Naive B cell (primary cell): ENCODE data around the gene RAD50. TPM values are rescaled to one million over a fixed set of nuclear protein-coding genes. Genes with fewer than 3 reads are reported as not detected.
"Not testable (repeated sequence)": the region's sequence is repeated elsewhere in the genome, so short reads cannot be mapped to it uniquely, and the experiment has no call there.

Experiments used
- ATAC-seq, 2 donors: fragments of 150-1000 bp; cut with Tn5 transposase; 2 replicates each; pipeline ENCODE4 v1.10.0; 2021; ENCODE audit warnings: low read depth in 2 of 2, mild to moderate bottlenecking in 2 of 2, moderate library complexity in 2 of 2
- DNase-seq: peaks from one replicate; pipeline ENCODE4 v3.0.0; 2022
- H3K27ac Mint-ChIP-seq, 6 donors: one replicate each; pipeline ENCODE4 v1.8.0; 2020 to 2022; ENCODE audit warnings: mild to moderate bottlenecking in 6 of 6, mixed read lengths in 6 of 6, moderate library complexity in 5 of 6, inconsistent platforms in 2 of 6
- H3K27me3 Mint-ChIP-seq, 3 donors: one replicate each; pipeline ENCODE4 v1.8.0; 2021 to 2022; ENCODE audit warnings: mixed read lengths in 3 of 3, mild to moderate bottlenecking in 1 of 3
- H3K36me3 Mint-ChIP-seq, 2 donors: one replicate each; pipeline ENCODE4 v1.8.0; 2020 to 2022; ENCODE audit warnings: mixed read lengths in 2 of 2, inconsistent platforms in 1 of 2, mild to moderate bottlenecking in 1 of 2
- H3K4me1 Mint-ChIP-seq, 3 donors: one replicate each; pipeline ENCODE4 v1.8.0; 2020 to 2022; ENCODE audit warnings: mixed read lengths in 3 of 3, inconsistent platforms in 1 of 3, mild to moderate bottlenecking in 1 of 3, moderate library complexity in 1 of 3
- H3K4me3 Mint-ChIP-seq, 8 donors: one replicate each; pipeline ENCODE4 v1.8.0; 2020 to 2022; ENCODE audit warnings: mild to moderate bottlenecking in 8 of 8, mixed read lengths in 8 of 8, moderate library complexity in 8 of 8, inconsistent platforms in 2 of 8
- H3K9me3 Mint-ChIP-seq, 7 donors: one replicate each; pipeline ENCODE4 v1.8.0; 2020 to 2022; ENCODE audit warnings: mixed read lengths in 7 of 7, mild to moderate bottlenecking in 5 of 7, inconsistent platforms in 2 of 7, moderate library complexity in 1 of 7
- polyA plus RNA-seq, 6 donors: library from polyadenylated mRNA; unstranded; fragments of 300-500 nt; fragmentation: Illumina TruSeq; gene quantifications; one replicate each; pipeline ENCODE4 v1.2.3, GENCODE V29; 2021; ENCODE audit warnings: low read depth in 6 of 6

Gene RAD50
- polyA plus RNA-seq, 6 donors from 2014 or later: 10.1 to 33.5 (median 19.9) TPM

DNA sequence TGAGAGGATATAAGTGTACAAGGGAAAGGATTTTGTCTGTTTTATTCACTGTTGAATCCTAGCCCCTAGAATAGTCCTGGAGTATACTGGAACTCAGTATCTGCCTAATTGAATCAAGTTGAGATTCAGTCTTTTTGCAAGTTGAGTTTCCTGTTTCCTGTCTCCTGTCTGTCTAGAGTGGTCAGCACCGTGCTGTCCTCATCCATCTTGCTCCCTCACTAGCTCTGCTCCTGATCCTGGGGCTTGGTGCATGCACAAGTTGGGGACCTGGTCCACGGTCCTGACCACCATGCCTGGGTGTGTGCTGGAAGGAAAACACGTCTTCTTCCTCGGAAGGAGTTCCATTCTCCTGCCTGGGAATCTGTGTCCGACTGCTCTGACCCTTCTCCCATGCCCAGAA, 16.6 kb upstream of the RAD50 start:
- Mint-ChIP-seq H3K27me3 (peaks cover 0 to 15% (median 8%) of the 10 kb centered on the region in 3 donors), H3K4me1 (peaks cover 0 to 2% (median 0%) of the 10 kb centered on the region in 3 donors), H3K27ac (no peak overlapping the region), H3K9me3 (no peaks in the 10 kb centered on the region), H3K36me3 (no peaks in the 10 kb centered on the region), H3K4me3 (no peak overlapping the region)
- no peak for ATAC-seq
- no peak for DNase-seq

DNA sequence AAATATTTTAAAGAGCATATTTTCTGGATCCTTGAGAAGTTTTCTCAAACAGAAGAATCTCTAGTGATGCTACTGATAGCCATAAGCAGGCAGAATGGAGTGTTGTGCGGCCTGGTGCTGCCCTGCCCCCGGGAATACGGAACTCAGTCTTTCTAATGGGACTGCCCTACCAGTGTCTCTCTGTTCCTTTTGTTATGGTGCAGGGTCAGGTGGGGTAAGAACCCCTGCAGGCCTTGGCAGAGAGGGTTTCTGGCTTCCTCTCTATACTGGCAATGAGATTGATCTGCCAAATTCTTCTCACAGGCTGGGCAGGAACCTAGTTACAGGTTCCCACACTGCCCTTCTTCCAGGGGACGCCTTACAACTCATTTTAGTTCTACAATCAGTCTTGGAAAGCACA, 16.0 kb upstream of the RAD50 start:
- Mint-ChIP-seq H3K4me1 (peaks cover 0 to 2% (median 0%) of the 10 kb centered on the region in 3 donors), H3K27ac (no peak overlapping the region), H3K27me3 (peaks cover 0 to 9% (median 5%) of the 10 kb centered on the region in 3 donors), H3K4me3 (no peak overlapping the region), H3K9me3 (no peaks in the 10 kb centered on the region), H3K36me3 (no peaks in the 10 kb centered on the region)
- no peak for ATAC-seq
- DNase-seq: no peak

DNA sequence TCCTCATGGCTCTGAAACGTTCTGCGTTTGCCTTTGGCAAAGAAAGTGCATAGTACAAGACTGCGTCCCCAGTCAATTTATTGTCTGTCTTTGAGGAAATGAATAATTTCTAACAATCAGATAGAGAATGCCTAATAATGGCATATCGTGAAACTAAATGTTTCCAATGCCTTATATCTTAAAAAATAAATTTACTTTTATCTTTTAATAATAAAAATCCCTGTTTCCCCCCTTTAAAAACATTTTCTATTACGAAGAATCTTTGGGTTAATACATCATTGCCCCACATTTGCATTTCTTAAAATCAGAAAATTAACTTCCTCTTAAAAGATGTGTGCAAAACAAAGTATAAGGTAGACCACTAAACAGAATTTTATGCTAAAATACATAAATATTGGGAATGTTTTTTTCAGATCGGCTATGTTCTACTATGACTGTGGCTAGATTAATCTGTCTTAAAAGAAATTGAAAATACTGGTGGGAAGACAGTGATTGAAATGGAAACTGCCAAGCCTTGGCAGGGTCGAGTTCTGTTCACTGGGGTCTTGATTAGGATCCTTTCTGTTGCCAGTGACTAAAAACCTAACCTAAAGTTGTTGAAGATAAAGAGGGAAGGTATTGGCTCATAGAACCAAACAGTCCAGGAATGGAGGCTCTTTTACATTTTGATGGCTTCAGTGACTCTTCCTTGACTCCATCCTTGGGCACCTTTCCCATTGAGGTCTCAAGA, 13.1 kb upstream of the RAD50 start, which contains the start of gene IL5:
TSS of gene IL5 (minus strand) at position 51 of the 730 bp plus-strand sequence. CDS start at position 7, 44 bp downstream.
- H3K36me3 Mint-ChIP-seq: no peaks in the 10 kb centered on the region
- DNase-seq: no peak
- no peak within 1 kb of the TSS for H3K4me3 Mint-ChIP-seq
- no peak for ATAC-seq
- H3K27ac Mint-ChIP-seq: peak within 1 kb of the TSS in 2 of 6 donors; percentile 47
- H3K4me1 Mint-ChIP-seq: peaks cover 0 to 2% (median 0%) of the 10 kb centered on the region in 3 donors
- no peaks in the 10 kb centered on the region for H3K27me3 Mint-ChIP-seq
- H3K9me3 Mint-ChIP-seq: no peaks in the 10 kb centered on the region

- Mint-ChIP-seq H3K27me3 (no peaks in the 10 kb centered on the region), H3K36me3 (no peaks in the 10 kb centered on the region), H3K9me3 (no peaks in the 10 kb centered on the region), H3K27ac (no peak overlapping the region), H3K4me3 (no peak overlapping the region), H3K4me1 (peaks cover 0 to 2% (median 0%) of the 10 kb centered on the region in 3 donors)
- DNase-seq (no peak), ATAC-seq (no peak)
Measured at GRCh38 chr5:132546108-132546507, 10.7 kb upstream of the RAD50 start.

DNA sequence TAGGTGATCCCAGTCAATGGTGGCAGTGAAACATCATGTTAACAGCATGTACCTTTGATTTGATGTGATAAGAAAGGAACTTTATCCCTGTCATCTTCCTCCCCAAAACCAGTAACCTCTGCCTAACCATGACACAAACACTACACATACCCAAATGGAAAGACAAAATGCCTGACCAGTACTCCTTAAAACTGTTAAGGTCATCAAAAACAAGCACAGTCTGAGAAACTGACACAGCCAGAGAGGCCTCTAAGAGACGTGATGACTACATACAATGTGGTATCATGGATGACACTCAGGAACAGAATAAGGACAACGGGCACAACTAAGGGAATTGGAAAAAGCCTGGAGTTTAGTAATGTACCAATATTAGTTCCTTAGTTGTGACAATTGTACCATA, 9.5 kb upstream of the RAD50 start:
- Mint-ChIP-seq H3K4me1 (peaks cover 0 to 9% (median 6%) of the 10 kb centered on the region in 3 donors), H3K9me3 (no peaks in the 10 kb centered on the region), H3K36me3 (no peaks in the 10 kb centered on the region), H3K4me3 (no peak overlapping the region), H3K27me3 (no peaks in the 10 kb centered on the region), H3K27ac (peak overlapping the region in 1 of 6 donors; percentile 6)
- DNase-seq (no peak), ATAC-seq (no peak)

DNA sequence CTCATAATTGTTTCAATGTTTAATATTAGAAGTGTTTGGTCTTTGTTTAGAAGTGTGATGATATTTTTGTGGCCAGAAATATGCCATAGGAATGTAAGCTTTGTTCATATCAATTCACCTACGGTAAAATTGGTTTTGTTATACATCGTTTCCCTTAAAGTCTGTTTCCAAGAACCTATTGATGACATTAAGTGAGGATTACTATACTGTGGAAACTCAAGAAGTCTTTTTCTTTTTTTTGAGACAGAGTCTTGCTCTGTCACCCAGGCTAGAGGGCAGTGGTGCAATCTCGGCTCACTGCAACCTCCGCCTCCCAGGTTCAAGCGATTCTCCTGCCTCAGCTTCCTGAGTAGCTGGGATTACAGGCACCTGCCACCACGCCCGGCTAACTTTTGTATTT, 7.9 kb upstream of the RAD50 start:
- H3K4me3 Mint-ChIP-seq, H3K27me3 Mint-ChIP-seq, DNase-seq: not testable (repeated sequence)

GRCh38 chr5:132549576-132549975, 7.2 kb upstream of the RAD50 start:
- Mint-ChIP-seq H3K27me3 (no peaks in the 10 kb centered on the region), H3K9me3 (peaks cover 0 to 2% (median 0%) of the 10 kb centered on the region in 7 donors), H3K27ac (no peak overlapping the region), H3K36me3 (no peaks in the 10 kb centered on the region), H3K4me1 (peaks cover 0 to 8% (median 6%) of the 10 kb centered on the region in 3 donors), H3K4me3 (no peak overlapping the region)
- ATAC-seq: no peak
- no peak for DNase-seq

More for the DNA sequence above, 7.9 kb upstream of the RAD50 start:
- H3K27ac Mint-ChIP-seq: peak overlapping the region in 1 of 6 donors; percentile 33
- not testable (repeated sequence) for H3K9me3 Mint-ChIP-seq, H3K36me3 Mint-ChIP-seq, ATAC-seq, H3K4me1 Mint-ChIP-seq

DNA sequence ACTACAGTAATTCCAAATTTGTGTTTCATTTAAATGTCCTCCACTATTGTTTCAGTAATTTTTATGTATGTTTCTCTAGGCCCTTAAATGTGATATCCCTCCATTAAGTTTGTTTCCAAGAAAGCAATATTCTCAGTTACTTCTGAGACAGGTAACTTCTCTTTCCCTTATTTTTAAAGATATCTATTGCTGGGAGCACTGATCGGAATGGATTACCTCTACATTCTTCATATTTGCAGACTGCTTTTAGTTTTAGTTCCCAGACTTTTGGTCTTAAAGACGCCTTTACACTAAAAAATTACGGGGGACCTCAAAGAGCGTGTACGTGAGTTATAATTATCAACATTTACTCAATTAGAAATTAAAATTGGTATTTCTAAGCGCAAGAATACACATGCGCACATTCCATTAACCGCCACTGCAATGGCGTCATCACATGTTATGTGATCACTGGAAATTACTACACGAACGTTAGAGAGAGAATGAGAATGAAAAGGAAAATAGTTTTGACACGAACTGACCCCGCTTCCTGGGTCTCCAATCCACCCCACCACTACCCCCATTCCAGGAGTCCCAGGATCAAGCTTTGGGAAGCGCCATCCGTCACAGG, 519 bp upstream of the RAD50 start:
- ATAC-seq (no peak), DNase-seq (no peak)
- H3K4me1 Mint-ChIP-seq: peaks cover 14 to 34% (median 33%) of the 10 kb centered on the region in 3 donors
- peaks cover 0 to 16% (median 5%) of the 10 kb centered on the region in 7 donors for H3K9me3 Mint-ChIP-seq
- H3K27ac Mint-ChIP-seq: peak overlapping the region; percentile 89 to 97 (median 96)
- peak overlapping the region; percentile 93 to 99 (median 97) for H3K4me3 Mint-ChIP-seq
- no peaks in the 10 kb centered on the region for H3K36me3 Mint-ChIP-seq
- no peaks in the 10 kb centered on the region for H3K27me3 Mint-ChIP-seq

GRCh38 chr5:132557478-132558172, 848 bp downstream of the RAD50 start:
- peak overlapping the region; percentile 88 to 97 (median 96) for H3K27ac Mint-ChIP-seq
- no peaks in the 10 kb centered on the region for H3K36me3 Mint-ChIP-seq
- peaks cover 0 to 16% (median 5%) of the 10 kb centered on the region in 7 donors for H3K9me3 Mint-ChIP-seq
- ATAC-seq: peak; percentile 18 to 27
- no peak for DNase-seq
- no peaks in the 10 kb centered on the region for H3K27me3 Mint-ChIP-seq
- H3K4me3 Mint-ChIP-seq: peak overlapping the region; percentile 93 to 99 (median 97)
- peaks cover 14 to 28% (median 28%) of the 10 kb centered on the region in 3 donors for H3K4me1 Mint-ChIP-seq

GRCh38 chr5:132559383-132560060, 2.7 kb downstream of the RAD50 start:
- Mint-ChIP-seq H3K4me3 (peak overlapping the region in 2 of 8 donors; percentile 24 to 46), H3K27ac (no peak overlapping the region), H3K4me1 (peaks cover 14 to 28% (median 28%) of the 10 kb centered on the region in 3 donors), H3K36me3 (no peaks in the 10 kb centered on the region), H3K27me3 (no peaks in the 10 kb centered on the region), H3K9me3 (peaks cover 0 to 14% (median 5%) of the 10 kb centered on the region in 7 donors)
- no peak for DNase-seq
- ATAC-seq: no peak

- Mint-ChIP-seq H3K27me3 (no peaks in the 10 kb centered on the region), H3K36me3 (peaks cover 6 to 13% of the 10 kb centered on the region in 2 donors), H3K4me3 (no peak overlapping the region), H3K27ac (no peak overlapping the region), H3K9me3 (peaks cover 0 to 9% (median 0%) of the 10 kb centered on the region in 7 donors), H3K4me1 (peaks cover 19 to 21% (median 21%) of the 10 kb centered on the region in 3 donors)
- no peak for DNase-seq
- ATAC-seq: no peak
Measured at GRCh38 chr5:132561601-132562000, 4.8 kb downstream of the RAD50 start.

DNA sequence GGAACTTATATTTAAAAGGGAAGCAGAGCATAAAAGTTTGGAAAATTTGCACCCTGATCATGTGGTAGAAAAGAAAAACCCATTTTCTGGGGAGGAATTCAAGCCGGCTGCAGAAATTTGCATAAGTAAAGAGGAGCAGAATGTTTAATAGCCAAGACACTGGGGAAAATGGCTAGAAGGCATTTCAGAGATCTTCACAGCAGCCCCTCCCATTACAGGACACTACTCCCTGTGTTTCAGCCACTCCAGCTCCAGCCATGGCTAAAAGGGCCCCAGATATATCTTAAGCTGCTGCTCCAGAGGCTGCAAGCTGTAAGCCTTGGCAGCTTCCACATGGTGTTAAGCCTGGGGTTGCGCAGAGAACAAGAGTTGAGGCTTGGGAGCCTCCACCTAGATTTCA, 7.8 kb downstream of the RAD50 start:
- ATAC-seq, H3K4me3 Mint-ChIP-seq, DNase-seq, H3K9me3 Mint-ChIP-seq, H3K27ac Mint-ChIP-seq, H3K4me1 Mint-ChIP-seq, H3K27me3 Mint-ChIP-seq: not testable (repeated sequence)
- H3K36me3 Mint-ChIP-seq: peaks cover 15 to 29% of the 10 kb centered on the region in 2 donors

GRCh38 chr5:132566657-132567056, 9.9 kb downstream of the RAD50 start:
- H3K4me1 Mint-ChIP-seq: peaks cover 0 to 10% (median 0%) of the 10 kb centered on the region in 3 donors
- H3K9me3 Mint-ChIP-seq: peaks cover 0 to 9% (median 0%) of the 10 kb centered on the region in 7 donors
- no peak overlapping the region for H3K27ac Mint-ChIP-seq
- H3K27me3 Mint-ChIP-seq: no peaks in the 10 kb centered on the region
- no peak overlapping the region for H3K4me3 Mint-ChIP-seq
- H3K36me3 Mint-ChIP-seq: peaks cover 15 to 29% of the 10 kb centered on the region in 2 donors
- no peak for DNase-seq
- ATAC-seq: no peak
